ENCODE results near the gene NUP155. TPM values are rescaled to one million over a fixed set of nuclear protein-coding genes. Genes with fewer than 3 reads are reported as not detected.
"Not testable (repeated sequence)": the region's sequence is repeated elsewhere in the genome, so short reads cannot be mapped to it uniquely, and the experiment has no call there.

NUP155 gene
- total RNA-seq = 10 to 100 TPM; 12.3 to 54.6 (median 37.8) TPM

- peak; percentile 90 to 93 for DNase-seq
- peak within 1 kb of the TSS; percentile 88 to 90 for H3K4me3 ChIP-seq
- H3K9me3 ChIP-seq = no peaks in the 10 kb centered on the region
- intact Hi-C loops (cut with DNase I; ENCODE audit: low total_unique reads) = no loop called here
- H3K27ac ChIP-seq = peak within 1 kb of the TSS; percentile 78 to 85
- H3K4me1 ChIP-seq = peaks cover 0 to 6% of the 10 kb centered on the region in 2 donors
- no peaks in the 10 kb centered on the region for H3K27me3 ChIP-seq
- TF ChIP-seq CTCF (IDR thresholded peaks at IDR 0.05) = peak in 2 of 4 experiments; percentile 16 to 47
- peak in 1 of 2 donors; percentile 63 for TF ChIP-seq POLR2A (IDR thresholded peaks at IDR 0.05)
- H3K36me3 ChIP-seq = no peaks in the 10 kb centered on the region
These were observed at the start of gene NUP155 for GRCh38 chr5:37370864-37371726. Gene NUP155 (minus strand): TSS chr5:37371106. CDS start chr5:37370977, 129 bp downstream.

GRCh38 chr5:37417347-37417746 lies 46.4 kb upstream of the NUP155 start:
- Histone ChIP-seq H3K9me3 (no peaks in the 10 kb centered on the region), H3K36me3 (no peaks in the 10 kb centered on the region), H3K4me1 (no peaks in the 10 kb centered on the region), H3K4me3 (no peak overlapping the region), H3K27ac (no peak overlapping the region), H3K27me3 (no peaks in the 10 kb centered on the region)
- TF ChIP-seq POLR2A (IDR thresholded peaks at IDR 0.05) (no peak), CTCF (IDR thresholded peaks at IDR 0.05) (no peak)
- DNase-seq = no peak
- intact Hi-C loops (cut with DNase I; ENCODE audit: low total_unique reads) = no loop called here

GRCh38 chr5:37415456-37415855 lies 44.5 kb upstream of the NUP155 start:
- DNase-seq; H3K36me3 ChIP-seq; H3K27me3 ChIP-seq; H3K4me1 ChIP-seq; H3K27ac ChIP-seq; H3K9me3 ChIP-seq; H3K4me3 ChIP-seq; intact Hi-C loops (cut with DNase I; ENCODE audit: low total_unique reads): not testable (repeated sequence)

GRCh38 chr5:37412515-37412914 lies 41.6 kb upstream of the NUP155 start:
- Histone ChIP-seq H3K27ac (no peak overlapping the region), H3K9me3 (no peaks in the 10 kb centered on the region), H3K4me1 (no peaks in the 10 kb centered on the region), H3K27me3 (no peaks in the 10 kb centered on the region), H3K36me3 (no peaks in the 10 kb centered on the region), H3K4me3 (no peak overlapping the region)
- no peak for DNase-seq
- no peak for TF ChIP-seq CTCF (IDR thresholded peaks at IDR 0.05)
- no peak for TF ChIP-seq POLR2A (IDR thresholded peaks at IDR 0.05)
- intact Hi-C loops (cut with DNase I; ENCODE audit: low total_unique reads) = no loop called here

- no peak overlapping the region for H3K4me3 ChIP-seq
- no peak for DNase-seq
These were observed 29.6 kb upstream of the NUP155 start for GRCh38 chr5:37400501-37400900.

More at GRCh38 chr5:37400501-37400900, 29.6 kb upstream of the NUP155 start:
- no peaks in the 10 kb centered on the region for H3K27me3 ChIP-seq
- no peaks in the 10 kb centered on the region for H3K36me3 ChIP-seq
- TF ChIP-seq POLR2A (IDR thresholded peaks at IDR 0.05) (no peak), CTCF (IDR thresholded peaks at IDR 0.05) (no peak)
- no peaks in the 10 kb centered on the region for H3K9me3 ChIP-seq
- no peak overlapping the region for H3K27ac ChIP-seq
- H3K4me1 ChIP-seq = no peaks in the 10 kb centered on the region
- intact Hi-C loops (cut with DNase I; ENCODE audit: low total_unique reads) = no loop called here

Data from uterus (tissue), 4 donors.